ENCODE measurements around the gene CELA2A. TPM values are rescaled to one million over a fixed set of nuclear protein-coding genes. Genes with fewer than 3 reads are reported as not detected.

Gene CELA2A
- total RNA-seq, 1 experiment from 2014 or later: 0.72 TPM

- Histone ChIP-seq H3K4me3 (ENCODE audit: low read depth in 2 of 2, low read length in 2 of 2) (no peak overlapping the region), H3K36me3 (ENCODE audit: control insufficient read depth, insufficient read depth, low read length) (no peaks in the 10 kb centered on the region; the same call in 1 of the 2 replicates), H3K27ac (ENCODE audit: low read length) (no peak overlapping the region), H3K9me3 (ENCODE audit: control insufficient read depth, insufficient read depth, low read depth, low read length) (no peaks in the 10 kb centered on the region), H3K27me3 (ENCODE audit: control insufficient read depth, insufficient read depth, low read length) (no peaks in the 10 kb centered on the region), H3K4me1 (ENCODE audit: control insufficient read depth, insufficient read depth, low read length) (peaks cover 24% of the 10 kb centered on the region)
- no TSS peak for BruUV-seq (replicated peaks)
- ATAC-seq: no peak
- no peak for DNase-seq (ENCODE audit: low read depth, low spot score)
- TF ChIP-seq POLR2AphosphoS5 (IDR thresholded peaks at IDR 0.05; ENCODE audit: low read depth, low read length) (no peak), SIN3A (IDR thresholded peaks at IDR 0.05; ENCODE audit: borderline replicate concordance, insufficient read depth, low read depth, low read length) (no peak), TCF7L2 (IDR thresholded peaks at IDR 0.05; ENCODE audit: low read depth, low read length) (no peak)
- TF ChIP-seq, protein P1, sequence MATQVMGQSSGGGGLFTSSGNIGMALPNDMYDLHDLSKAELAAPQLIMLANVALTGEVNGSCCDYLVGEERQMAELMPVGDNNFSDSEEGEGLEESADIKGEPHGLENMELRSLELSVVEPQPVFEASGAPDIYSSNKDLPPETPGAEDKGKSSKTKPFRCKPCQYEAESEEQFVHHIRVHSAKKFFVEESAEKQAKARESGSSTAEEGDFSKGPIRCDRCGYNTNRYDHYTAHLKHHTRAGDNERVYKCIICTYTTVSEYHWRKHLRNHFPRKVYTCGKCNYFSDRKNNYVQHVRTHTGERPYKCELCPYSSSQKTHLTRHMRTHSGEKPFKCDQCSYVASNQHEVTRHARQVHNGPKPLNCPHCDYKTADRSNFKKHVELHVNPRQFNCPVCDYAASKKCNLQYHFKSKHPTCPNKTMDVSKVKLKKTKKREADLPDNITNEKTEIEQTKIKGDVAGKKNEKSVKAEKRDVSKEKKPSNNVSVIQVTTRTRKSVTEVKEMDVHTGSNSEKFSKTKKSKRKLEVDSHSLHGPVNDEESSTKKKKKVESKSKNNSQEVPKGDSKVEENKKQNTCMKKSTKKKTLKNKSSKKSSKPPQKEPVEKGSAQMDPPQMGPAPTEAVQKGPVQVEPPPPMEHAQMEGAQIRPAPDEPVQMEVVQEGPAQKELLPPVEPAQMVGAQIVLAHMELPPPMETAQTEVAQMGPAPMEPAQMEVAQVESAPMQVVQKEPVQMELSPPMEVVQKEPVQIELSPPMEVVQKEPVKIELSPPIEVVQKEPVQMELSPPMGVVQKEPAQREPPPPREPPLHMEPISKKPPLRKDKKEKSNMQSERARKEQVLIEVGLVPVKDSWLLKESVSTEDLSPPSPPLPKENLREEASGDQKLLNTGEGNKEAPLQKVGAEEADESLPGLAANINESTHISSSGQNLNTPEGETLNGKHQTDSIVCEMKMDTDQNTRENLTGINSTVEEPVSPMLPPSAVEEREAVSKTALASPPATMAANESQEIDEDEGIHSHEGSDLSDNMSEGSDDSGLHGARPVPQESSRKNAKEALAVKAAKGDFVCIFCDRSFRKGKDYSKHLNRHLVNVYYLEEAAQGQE (IDR thresholded peaks at IDR 0.05; ENCODE audit: insufficient read depth in 1 of 2, low read depth in 2 of 2, low read length in 1 of 2): no peak
- TF ChIP-seq, protein P2, sequence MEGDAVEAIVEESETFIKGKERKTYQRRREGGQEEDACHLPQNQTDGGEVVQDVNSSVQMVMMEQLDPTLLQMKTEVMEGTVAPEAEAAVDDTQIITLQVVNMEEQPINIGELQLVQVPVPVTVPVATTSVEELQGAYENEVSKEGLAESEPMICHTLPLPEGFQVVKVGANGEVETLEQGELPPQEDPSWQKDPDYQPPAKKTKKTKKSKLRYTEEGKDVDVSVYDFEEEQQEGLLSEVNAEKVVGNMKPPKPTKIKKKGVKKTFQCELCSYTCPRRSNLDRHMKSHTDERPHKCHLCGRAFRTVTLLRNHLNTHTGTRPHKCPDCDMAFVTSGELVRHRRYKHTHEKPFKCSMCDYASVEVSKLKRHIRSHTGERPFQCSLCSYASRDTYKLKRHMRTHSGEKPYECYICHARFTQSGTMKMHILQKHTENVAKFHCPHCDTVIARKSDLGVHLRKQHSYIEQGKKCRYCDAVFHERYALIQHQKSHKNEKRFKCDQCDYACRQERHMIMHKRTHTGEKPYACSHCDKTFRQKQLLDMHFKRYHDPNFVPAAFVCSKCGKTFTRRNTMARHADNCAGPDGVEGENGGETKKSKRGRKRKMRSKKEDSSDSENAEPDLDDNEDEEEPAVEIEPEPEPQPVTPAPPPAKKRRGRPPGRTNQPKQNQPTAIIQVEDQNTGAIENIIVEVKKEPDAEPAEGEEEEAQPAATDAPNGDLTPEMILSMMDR (IDR thresholded peaks at IDR 0.05): no peak
- intact Hi-C loops (cut with micrococcal nuclease; ENCODE audit: unreplicated experiment): no loop called here
- in situ Hi-C loops (cut with HindIII; ENCODE audit: low pct_unique_long_range_greater_than_20kb, low sequenced_read_pairs): no loop called here
- POLR2A ChIA-PET: interaction anchor here (0.7 kb wide), 2 partner anchors 11 to 163 kb away, joined by 5 to 6 read pairs; no protein-coding TSS in a partner anchor
- CTCF ChIA-PET: no interaction called here
These were observed 31.0 kb upstream of the CELA2A start for GRCh38 chr1:15425521-15425920.

GRCh38 chr1:15425958-15426357 lies 30.6 kb upstream of the CELA2A start:
- POLR2A ChIA-PET: interaction anchor here (0.5 to 0.7 kb wide), 3 partner anchors 12 to 164 kb away, joined by 5 to 6 read pairs (median 5); no protein-coding TSS in a partner anchor

More at GRCh38 chr1:15425958-15426357, 30.6 kb upstream of the CELA2A start:
- TF ChIP-seq SIN3A (IDR thresholded peaks at IDR 0.05; ENCODE audit: borderline replicate concordance, insufficient read depth, low read depth, low read length) (no peak), TCF7L2 (IDR thresholded peaks at IDR 0.05; ENCODE audit: low read depth, low read length) (no peak), POLR2AphosphoS5 (IDR thresholded peaks at IDR 0.05; ENCODE audit: low read depth, low read length) (no peak)
- TF ChIP-seq, protein P1 (IDR thresholded peaks at IDR 0.05; ENCODE audit: insufficient read depth in 1 of 2, low read depth in 2 of 2, low read length in 1 of 2): no peak
- TF ChIP-seq, protein P2 (IDR thresholded peaks at IDR 0.05): no peak
- H3K27ac ChIP-seq (ENCODE audit: low read length): peak overlapping the region; percentile 55
- no peaks in the 10 kb centered on the region; the same call in 1 of the 2 replicates for H3K36me3 ChIP-seq (ENCODE audit: control insufficient read depth, insufficient read depth, low read length)
- in situ Hi-C loops (cut with HindIII; ENCODE audit: low pct_unique_long_range_greater_than_20kb, low sequenced_read_pairs) (no loop called here), intact Hi-C loops (cut with micrococcal nuclease; ENCODE audit: unreplicated experiment) (no loop called here)
- BruUV-seq (replicated peaks): no TSS peak
- DNase-seq (ENCODE audit: low read depth, low spot score): no peak
- no peaks in the 10 kb centered on the region for H3K9me3 ChIP-seq (ENCODE audit: control insufficient read depth, insufficient read depth, low read depth, low read length)
- no peaks in the 10 kb centered on the region for H3K27me3 ChIP-seq (ENCODE audit: control insufficient read depth, insufficient read depth, low read length)
- CTCF ChIA-PET: no interaction called here
- no peak for ATAC-seq
- H3K4me3 ChIP-seq (ENCODE audit: low read depth in 2 of 2, low read length in 2 of 2): no peak overlapping the region
- H3K4me1 ChIP-seq (ENCODE audit: control insufficient read depth, insufficient read depth, low read length): peaks cover 24% of the 10 kb centered on the region
